Measurements from ENCODE around the gene KYNU. TPM values are rescaled to one million over a fixed set of nuclear protein-coding genes. Genes with fewer than 3 reads are reported as not detected.
A peak's percentile ranks its signal among the peaks of the same experiment; 100 is the strongest.

The KYNU gene
- total and polyA plus RNA-seq, 2 of the 13 experiments (the other 11 are each of a cell fraction or from before 2014, with no cell fraction given), result 21.9 to 68.6 TPM

DNA sequence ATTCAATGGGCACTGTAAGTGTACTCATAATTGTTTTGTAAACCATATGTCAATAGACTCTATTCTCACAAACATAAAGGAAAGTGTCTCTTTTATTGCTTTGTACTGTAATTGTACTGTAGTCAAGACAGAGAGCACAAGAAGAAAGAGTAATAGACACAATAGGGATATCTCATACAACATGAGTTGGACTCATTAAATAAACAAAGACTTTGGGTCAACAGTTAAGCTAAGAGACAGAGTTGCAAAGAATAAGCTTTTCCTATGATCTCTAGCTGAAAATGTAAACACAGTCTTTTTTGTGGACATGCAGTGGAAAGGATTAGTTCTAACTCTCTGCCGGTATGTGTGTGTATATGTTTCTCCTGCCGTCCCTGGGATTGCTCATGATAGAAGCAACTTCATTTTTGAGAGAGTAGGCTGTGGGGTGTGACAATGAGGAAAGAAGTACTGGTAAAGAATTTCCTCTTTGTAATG, 13.9 kb upstream of the KYNU start (continued):
- TF ChIP-seq SMAD3 (CRISPR knock-in tag; IDR thresholded peaks at IDR 0.05) (peak; percentile 78; the same call in 1 of the 2 replicates), U2AF1 (optimal IDR thresholded peaks at IDR 0.05; ENCODE audit: low read depth, low read length) (no peak), BRD4 (CRISPR knock-in tag; IDR thresholded peaks at IDR 0.05) (no peak), CEBPG (CRISPR knock-in tag; IDR thresholded peaks at IDR 0.05) (peak; percentile 74), YEATS4 (CRISPR knock-in tag; IDR thresholded peaks at IDR 0.05; ENCODE audit: borderline replicate concordance) (peak; percentile 70), NR2F2 (IDR thresholded peaks at IDR 0.05; ENCODE audit: borderline replicate concordance, low read depth) (peak; percentile 78), ATF3 (CRISPR knock-in tag; IDR thresholded peaks at IDR 0.05) (no peak), MNT (IDR thresholded peaks at IDR 0.05) (peak; percentile 70), RBM39 (IDR thresholded peaks at IDR 0.05; ENCODE audit: low read depth, low read length, poor library complexity, severe bottlenecking) (no peak), ZFY (CRISPR knock-in tag; IDR thresholded peaks at IDR 0.05) (no peak), IKZF4 (CRISPR knock-in tag; IDR thresholded peaks at IDR 0.05; ENCODE audit: borderline replicate concordance, low read depth, not compliant biosample characterization) (no peak), RFX1 (IDR thresholded peaks at IDR 0.05) (no peak), FLYWCH1 (CRISPR knock-in tag; IDR thresholded peaks at IDR 0.05) (no peak), KAT2B (IDR thresholded peaks at IDR 0.05; ENCODE audit: borderline replicate concordance, low read depth, low read length) (no peak), SATB2 (CRISPR knock-in tag; IDR thresholded peaks at IDR 0.05) (no peak), SALL2 (CRISPR knock-in tag; IDR thresholded peaks at IDR 0.05) (no peak), ZNF263 (CRISPR knock-in tag; IDR thresholded peaks at IDR 0.05) (no peak), ZNF572 (CRISPR knock-in tag; IDR thresholded peaks at IDR 0.05) (no peak), ZNF549 (CRISPR knock-in tag; IDR thresholded peaks at IDR 0.05) (peak; percentile 43; the same call in 1 of the 2 replicates), TOPORS (CRISPR knock-in tag; IDR thresholded peaks at IDR 0.05) (no peak), MAFG (CRISPR knock-in tag; IDR thresholded peaks at IDR 0.05) (no peak), ZBTB20 (CRISPR knock-in tag; IDR thresholded peaks at IDR 0.05; ENCODE audit: borderline replicate concordance, low read depth) (peak; percentile 94; the same call in 1 of the 2 replicates), NR3C1 (CRISPR knock-in tag; IDR thresholded peaks at IDR 0.05) (no peak), ARNTL (CRISPR knock-in tag; IDR thresholded peaks at IDR 0.05) (0 out of 2 replicates have a peak, but pooled peaks have one; percentile 47), NRL (CRISPR knock-in tag; IDR thresholded peaks at IDR 0.05; ENCODE audit: borderline replicate concordance) (no peak), ZEB1 (IDR thresholded peaks at IDR 0.05; ENCODE audit: insufficient replicate concordance, low read depth) (no peak), ZNF607 (CRISPR knock-in tag; IDR thresholded peaks at IDR 0.05; ENCODE audit: borderline replicate concordance) (no peak)
- TF ChIP-seq, protein P1, sequence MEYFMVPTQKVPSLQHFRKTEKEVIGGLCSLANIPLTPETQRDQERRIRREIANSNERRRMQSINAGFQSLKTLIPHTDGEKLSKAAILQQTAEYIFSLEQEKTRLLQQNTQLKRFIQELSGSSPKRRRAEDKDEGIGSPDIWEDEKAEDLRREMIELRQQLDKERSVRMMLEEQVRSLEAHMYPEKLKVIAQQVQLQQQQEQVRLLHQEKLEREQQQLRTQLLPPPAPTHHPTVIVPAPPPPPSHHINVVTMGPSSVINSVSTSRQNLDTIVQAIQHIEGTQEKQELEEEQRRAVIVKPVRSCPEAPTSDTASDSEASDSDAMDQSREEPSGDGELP (IDR thresholded peaks at IDR 0.05; ENCODE audit: borderline replicate concordance, low read depth), result peak; percentile 37; the same call in 1 of the 2 replicates
- TF ChIP-seq, protein P2, sequence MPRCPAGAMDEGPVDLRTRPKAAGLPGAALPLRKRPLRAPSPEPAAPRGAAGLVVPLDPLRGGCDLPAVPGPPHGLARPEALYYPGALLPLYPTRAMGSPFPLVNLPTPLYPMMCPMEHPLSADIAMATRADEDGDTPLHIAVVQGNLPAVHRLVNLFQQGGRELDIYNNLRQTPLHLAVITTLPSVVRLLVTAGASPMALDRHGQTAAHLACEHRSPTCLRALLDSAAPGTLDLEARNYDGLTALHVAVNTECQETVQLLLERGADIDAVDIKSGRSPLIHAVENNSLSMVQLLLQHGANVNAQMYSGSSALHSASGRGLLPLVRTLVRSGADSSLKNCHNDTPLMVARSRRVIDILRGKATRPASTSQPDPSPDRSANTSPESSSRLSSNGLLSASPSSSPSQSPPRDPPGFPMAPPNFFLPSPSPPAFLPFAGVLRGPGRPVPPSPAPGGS (CRISPR knock-in tag; IDR thresholded peaks at IDR 0.05), result no peak
- TF ChIP-seq, protein P3, sequence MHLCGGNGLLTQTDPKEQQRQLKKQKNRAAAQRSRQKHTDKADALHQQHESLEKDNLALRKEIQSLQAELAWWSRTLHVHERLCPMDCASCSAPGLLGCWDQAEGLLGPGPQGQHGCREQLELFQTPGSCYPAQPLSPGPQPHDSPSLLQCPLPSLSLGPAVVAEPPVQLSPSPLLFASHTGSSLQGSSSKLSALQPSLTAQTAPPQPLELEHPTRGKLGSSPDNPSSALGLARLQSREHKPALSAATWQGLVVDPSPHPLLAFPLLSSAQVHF (CRISPR knock-in tag; IDR thresholded peaks at IDR 0.05), result no peak

Data from HepG2 (cell line).